T-helper 1 cell treated with Interleukin-12 subunit alpha and Interleukin-12 subunit beta and Interleukin-4 antibody, amounts not matched to agents 30 μg/mL and 1 μg/mL, for 36 hours (primary cell): ENCODE measurements around the gene HMCN2.

Experiments
- H3K27ac Mint-ChIP-seq: one replicate; pipeline ENCODE4 v1.8.0; 2021; ENCODE audit warnings: mild to moderate bottlenecking, mixed read lengths
- H3K27me3 Mint-ChIP-seq: one replicate; pipeline ENCODE4 v1.8.0; 2021; ENCODE audit warnings: low read depth, mixed read lengths
- H3K36me3 Mint-ChIP-seq: one replicate; pipeline ENCODE4 v1.8.0; 2021; ENCODE audit warnings: low read depth, mixed read lengths
- H3K4me1 Mint-ChIP-seq: one replicate; pipeline ENCODE4 v1.8.0; 2021; ENCODE audit warnings: low read depth, mixed read lengths
- H3K4me3 Mint-ChIP-seq: one replicate; pipeline ENCODE4 v1.8.0; 2021; ENCODE audit warnings: mild to moderate bottlenecking, moderate library complexity, mixed read lengths
- H3K9me3 Mint-ChIP-seq: one replicate; pipeline ENCODE4 v1.8.0; 2021; ENCODE audit warnings: mixed read lengths

The HMCN2 gene

GRCh38 chr9:130443840-130444492 lies 178.4 kb downstream of the HMCN2 start:
- Mint-ChIP-seq H3K27me3 (peaks cover 32% of the 10 kb centered on the region), H3K36me3 (peaks cover 4% of the 10 kb centered on the region), H3K4me1 (peaks cover 12% of the 10 kb centered on the region), H3K4me3 (peak overlapping the region; percentile 17), H3K27ac (no peak overlapping the region), H3K9me3 (peaks cover 19% of the 10 kb centered on the region)

GRCh38 chr9:130444565-130445221 lies 179.1 kb downstream of the HMCN2 start, which contains the start of gene ASS1:
Gene ASS1, plus strand, starts transcription at chr9:130444961. Its CDS starts 7,268 bp downstream, at chr9:130452229.
- H3K27ac Mint-ChIP-seq: no peak within 1 kb of the TSS
- peaks cover 12% of the 10 kb centered on the region for H3K4me1 Mint-ChIP-seq
- peaks cover 29% of the 10 kb centered on the region for H3K27me3 Mint-ChIP-seq
- peak within 1 kb of the TSS; percentile 60 for H3K4me3 Mint-ChIP-seq
- H3K9me3 Mint-ChIP-seq: peaks cover 17% of the 10 kb centered on the region
- H3K36me3 Mint-ChIP-seq: peaks cover 4% of the 10 kb centered on the region

- Mint-ChIP-seq H3K9me3 (peaks cover 16% of the 10 kb centered on the region), H3K4me3 (peak overlapping the region; percentile 60), H3K4me1 (peaks cover 12% of the 10 kb centered on the region)
Measured at GRCh38 chr9:130445268-130445983, 179.9 kb downstream of the HMCN2 start.

DNA sequence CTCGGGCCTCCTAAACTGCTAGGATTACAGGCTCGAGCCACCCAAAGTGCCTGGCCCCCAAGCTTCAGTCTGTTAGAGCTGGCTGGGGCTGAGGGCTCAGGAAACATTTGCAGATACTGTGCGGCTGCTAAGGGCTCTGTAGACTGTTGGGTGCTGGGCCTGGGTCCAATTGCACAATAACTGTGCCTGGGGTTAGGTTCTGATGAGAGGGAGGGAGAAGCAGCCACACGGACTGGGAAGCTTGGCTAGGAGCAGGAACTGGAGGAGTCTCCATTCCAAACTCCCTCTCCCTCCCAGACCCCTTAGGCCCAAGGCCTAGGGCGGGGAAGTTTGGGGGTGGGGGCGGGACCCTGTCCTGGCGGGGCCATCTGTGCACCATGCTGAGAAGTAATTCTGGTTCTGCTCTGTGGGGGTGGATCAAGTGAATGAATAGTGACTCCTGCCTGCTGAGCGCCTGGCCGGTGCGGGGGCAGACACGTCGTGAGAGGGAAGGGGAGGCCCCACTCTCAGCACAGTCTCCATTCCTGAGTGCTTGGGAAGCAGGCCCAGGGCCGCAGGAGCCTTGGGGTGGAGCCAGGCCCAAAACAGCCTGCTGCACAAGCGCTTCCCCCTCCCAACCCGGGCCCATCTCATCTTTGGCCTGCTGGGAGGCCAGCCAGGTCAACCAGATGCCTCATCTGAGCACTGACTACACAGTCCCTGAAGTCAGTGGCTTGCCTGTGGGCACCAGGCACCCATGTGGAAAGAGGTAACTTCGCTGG lies 180.7 kb downstream of the HMCN2 start:
- H3K4me3 Mint-ChIP-seq: peak overlapping the region; percentile 60
- peaks cover 10% of the 10 kb centered on the region for H3K9me3 Mint-ChIP-seq
- H3K4me1 Mint-ChIP-seq: peaks cover 12% of the 10 kb centered on the region
- peaks cover 3% of the 10 kb centered on the region for H3K36me3 Mint-ChIP-seq
- H3K27ac Mint-ChIP-seq: no peak overlapping the region
- H3K27me3 Mint-ChIP-seq: peaks cover 27% of the 10 kb centered on the region

More at GRCh38 chr9:130445268-130445983, 179.9 kb downstream of the HMCN2 start:
- peaks cover 4% of the 10 kb centered on the region for H3K36me3 Mint-ChIP-seq
- no peak overlapping the region for H3K27ac Mint-ChIP-seq
- peaks cover 28% of the 10 kb centered on the region for H3K27me3 Mint-ChIP-seq

DNA sequence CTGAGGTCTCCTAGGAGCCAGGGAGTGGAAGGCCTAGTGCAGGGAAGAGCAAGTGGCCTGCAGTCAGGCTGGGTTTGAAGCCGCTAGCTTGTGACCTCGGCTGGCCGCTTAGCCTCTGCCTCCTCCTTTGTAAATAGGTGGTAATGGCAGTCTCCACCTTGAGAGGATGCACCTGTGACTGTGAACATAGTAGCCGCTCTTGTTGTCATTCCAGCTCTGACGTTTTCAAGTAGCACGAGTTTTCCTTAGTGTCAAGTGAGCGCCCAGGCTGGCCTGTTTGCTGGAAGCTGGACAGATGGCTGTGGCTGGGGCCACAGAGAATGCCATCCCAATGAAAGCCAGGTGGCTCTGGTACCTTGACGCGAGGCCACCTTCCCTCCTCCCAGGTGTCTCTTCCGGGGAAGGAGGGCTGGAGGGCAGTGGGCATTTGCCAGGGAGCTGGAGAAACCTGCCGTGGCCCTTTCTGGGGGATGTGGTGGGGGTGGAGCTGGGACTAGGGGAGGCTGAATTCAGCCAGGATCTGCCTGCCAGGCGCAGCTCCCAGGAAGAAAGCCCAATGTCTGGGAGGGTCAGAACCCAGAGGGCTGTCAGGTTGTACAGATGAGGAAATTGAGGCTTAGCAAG lies 181.7 kb downstream of the HMCN2 start:
- Mint-ChIP-seq H3K9me3 (no peaks in the 10 kb centered on the region), H3K4me3 (no peak overlapping the region), H3K27ac (no peak overlapping the region), H3K36me3 (peaks cover 2% of the 10 kb centered on the region), H3K4me1 (peaks cover 12% of the 10 kb centered on the region), H3K27me3 (peaks cover 17% of the 10 kb centered on the region)

DNA sequence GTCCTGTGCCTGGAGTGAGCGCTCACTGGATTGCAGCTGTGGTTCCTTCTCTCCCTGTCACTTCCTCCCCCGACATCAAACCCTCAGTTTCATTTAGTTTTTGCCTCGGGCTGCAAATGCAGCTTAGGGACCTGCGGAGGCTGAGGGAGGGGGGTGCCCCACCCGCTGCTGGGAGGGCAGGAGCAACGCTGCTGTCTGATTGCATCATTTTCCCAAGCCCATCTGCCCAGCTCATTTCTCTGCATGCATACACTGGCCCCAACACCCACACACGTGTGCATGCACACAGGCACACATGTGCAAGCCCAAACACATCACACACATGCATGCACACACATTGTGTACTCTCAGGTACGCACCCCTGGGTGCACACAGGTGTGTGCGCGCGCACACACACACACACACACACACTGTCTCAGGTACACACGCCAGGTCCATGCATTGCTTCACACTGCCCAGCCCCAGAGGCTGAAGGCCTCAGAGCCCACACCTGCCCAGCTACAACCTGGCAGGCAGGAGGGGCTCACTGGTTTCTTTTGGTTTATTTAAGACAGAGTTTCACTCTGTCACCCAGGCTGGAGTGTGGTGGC lies 182.6 kb downstream of the HMCN2 start:
- H3K36me3 Mint-ChIP-seq: peaks cover 2% of the 10 kb centered on the region
- peaks cover 15% of the 10 kb centered on the region for H3K27me3 Mint-ChIP-seq
- peaks cover 12% of the 10 kb centered on the region for H3K4me1 Mint-ChIP-seq
- H3K4me3 Mint-ChIP-seq: no peak overlapping the region
- no peaks in the 10 kb centered on the region for H3K9me3 Mint-ChIP-seq
- H3K27ac Mint-ChIP-seq: no peak overlapping the region

GRCh38 chr9:130448771-130449603 lies 183.4 kb downstream of the HMCN2 start:
- H3K4me3 Mint-ChIP-seq: no peak overlapping the region
- no peak overlapping the region for H3K27ac Mint-ChIP-seq
- peaks cover 12% of the 10 kb centered on the region for H3K4me1 Mint-ChIP-seq
- H3K27me3 Mint-ChIP-seq: peaks cover 7% of the 10 kb centered on the region
- H3K9me3 Mint-ChIP-seq: no peaks in the 10 kb centered on the region
- peaks cover 2% of the 10 kb centered on the region for H3K36me3 Mint-ChIP-seq

DNA sequence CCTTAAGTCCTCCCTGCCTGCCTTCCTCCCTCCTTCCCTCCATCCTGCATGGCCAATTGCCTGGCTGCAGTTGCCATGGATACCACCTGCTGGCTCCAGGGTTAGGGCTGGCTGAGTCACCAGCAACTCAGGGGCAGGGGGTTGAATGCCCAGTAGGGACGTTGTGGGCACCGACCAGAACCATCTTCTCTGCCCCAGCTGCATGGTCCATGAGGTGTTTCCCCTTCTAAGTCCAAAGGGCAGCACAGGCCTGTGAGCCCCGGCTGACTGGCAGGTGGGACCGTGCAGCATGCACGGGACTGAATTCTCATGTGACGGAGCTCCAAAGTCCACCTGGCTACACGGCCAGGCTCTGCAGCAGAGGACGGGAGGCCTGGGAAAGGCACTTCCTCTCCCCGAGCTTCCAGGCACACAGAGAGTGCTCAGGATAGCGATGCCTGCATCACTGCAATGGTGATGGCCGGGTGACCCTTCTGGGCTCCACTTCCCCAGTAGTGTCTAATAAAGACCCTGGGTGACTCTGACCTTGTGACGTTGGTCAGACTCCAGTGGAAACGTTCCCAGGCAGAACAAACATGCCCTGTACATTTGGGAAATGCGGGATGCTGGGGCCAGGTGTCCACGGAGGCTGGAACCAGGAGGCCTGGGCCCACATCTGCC lies 184.9 kb downstream of the HMCN2 start:
- H3K4me3 Mint-ChIP-seq: no peak overlapping the region
- H3K27me3 Mint-ChIP-seq: peaks cover 7% of the 10 kb centered on the region
- H3K9me3 Mint-ChIP-seq: no peaks in the 10 kb centered on the region
- H3K27ac Mint-ChIP-seq: no peak overlapping the region
- H3K4me1 Mint-ChIP-seq: peaks cover 12% of the 10 kb centered on the region
- H3K36me3 Mint-ChIP-seq: peaks cover 2% of the 10 kb centered on the region

DNA sequence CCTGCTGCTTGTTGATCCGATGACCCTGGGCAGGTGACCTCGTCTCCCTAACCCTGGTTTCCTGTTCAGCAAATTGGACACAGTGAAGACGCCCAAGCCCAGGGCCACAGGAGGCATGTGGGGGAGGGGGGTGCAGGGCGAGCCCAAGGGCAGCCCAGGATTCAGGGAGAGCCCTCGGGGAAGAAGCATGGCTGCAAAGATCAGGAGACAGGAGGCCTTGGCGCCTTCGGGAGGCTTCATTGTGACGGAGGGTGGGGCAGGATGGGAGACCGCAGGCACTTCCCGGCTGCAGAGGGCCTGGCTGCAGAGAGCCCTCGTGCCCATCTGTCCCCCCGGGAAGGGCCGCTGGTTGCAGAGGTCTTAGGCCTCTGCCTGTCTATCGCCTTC lies 185.4 kb downstream of the HMCN2 start:
- peaks cover 11% of the 10 kb centered on the region for H3K4me1 Mint-ChIP-seq
- H3K27me3 Mint-ChIP-seq: peaks cover 1% of the 10 kb centered on the region
- H3K4me3 Mint-ChIP-seq: no peak overlapping the region
- H3K27ac Mint-ChIP-seq: no peak overlapping the region
- peaks cover under 1% of the 10 kb centered on the region for H3K36me3 Mint-ChIP-seq
- H3K9me3 Mint-ChIP-seq: no peaks in the 10 kb centered on the region

DNA sequence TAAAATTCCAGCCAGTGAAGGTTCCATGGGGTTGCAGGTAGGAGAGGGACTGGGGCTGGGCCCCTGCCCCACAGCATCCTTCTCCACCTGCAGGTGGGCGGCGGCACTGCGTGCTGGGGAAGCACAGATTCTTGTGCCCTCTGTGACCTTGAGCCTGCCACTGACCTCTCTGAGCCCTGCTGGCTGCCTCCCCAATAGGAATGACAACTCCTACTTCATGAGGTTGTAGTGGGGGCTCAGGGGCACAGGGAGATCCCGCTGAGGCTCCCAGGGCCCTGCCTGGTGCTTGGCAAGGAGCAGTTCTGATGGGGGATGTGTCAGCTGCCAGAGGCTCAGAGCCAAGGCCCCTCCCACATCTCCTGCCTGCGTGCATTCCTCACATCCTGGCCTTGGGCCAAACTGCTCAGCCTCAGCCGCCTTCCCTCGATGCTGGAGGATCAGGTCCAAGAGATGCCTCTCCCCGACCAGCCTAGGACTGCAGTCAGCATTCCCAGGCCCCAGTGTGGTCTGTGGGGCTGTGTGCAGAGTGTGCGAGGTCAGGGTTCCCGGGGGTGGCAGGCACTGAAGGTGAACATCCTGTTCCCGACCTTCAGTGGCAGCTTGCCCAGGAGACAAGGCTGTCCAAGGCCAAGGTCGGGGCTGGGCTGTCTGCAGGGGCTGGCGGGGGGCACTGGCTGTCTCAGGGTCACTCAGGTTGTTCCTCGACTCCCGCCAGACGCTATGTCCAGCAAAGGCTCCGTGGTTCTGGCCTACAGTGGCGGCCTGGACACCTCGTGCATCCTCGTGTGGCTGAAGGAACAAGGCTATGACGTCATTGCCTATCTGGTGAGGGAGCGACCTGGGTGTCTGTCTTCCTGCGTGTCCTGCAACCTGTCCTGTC lies 186.2 kb downstream of the HMCN2 start:
- Mint-ChIP-seq H3K4me3 (no peak overlapping the region), H3K27ac (no peak overlapping the region), H3K36me3 (no peaks in the 10 kb centered on the region), H3K4me1 (peaks cover 9% of the 10 kb centered on the region), H3K27me3 (no peaks in the 10 kb centered on the region), H3K9me3 (no peaks in the 10 kb centered on the region)

GRCh38 chr9:130452835-130453234 lies 187.3 kb downstream of the HMCN2 start:
- no peaks in the 10 kb centered on the region for H3K27me3 Mint-ChIP-seq
- no peaks in the 10 kb centered on the region for H3K9me3 Mint-ChIP-seq
- no peak overlapping the region for H3K27ac Mint-ChIP-seq
- no peak overlapping the region for H3K4me3 Mint-ChIP-seq
- H3K4me1 Mint-ChIP-seq: peaks cover 5% of the 10 kb centered on the region
- H3K36me3 Mint-ChIP-seq: no peaks in the 10 kb centered on the region

GRCh38 chr9:130453487-130453886 lies 187.9 kb downstream of the HMCN2 start:
- Mint-ChIP-seq H3K27ac (no peak overlapping the region), H3K9me3 (no peaks in the 10 kb centered on the region), H3K4me3 (no peak overlapping the region), H3K36me3 (no peaks in the 10 kb centered on the region), H3K27me3 (no peaks in the 10 kb centered on the region), H3K4me1 (no peaks in the 10 kb centered on the region)
